Mesenteric fat pad (tissue), 1 donor: ENCODE data around the gene FHOD1. TPM values are rescaled to one million over a fixed set of nuclear protein-coding genes. Genes with fewer than 3 reads are reported as not detected.
A peak's percentile ranks its signal among the peaks of the same experiment; 100 is the strongest.

Source experiments
- DNase-seq: peaks from one replicate; pipeline ENCODE4 v3.0.0-alpha.2; 2020; ENCODE audit warnings: low spot score
- microRNA-seq: library from miRNA; unstranded; fragments of <30 nt; microRNA quantifications from one replicate; pipeline ENCODE4 v1.2.0, GENCODE V29; 2020; ENCODE audit warnings: borderline number of aligned reads
- total RNA-seq: library from RNA; stranded (reverse); fragmentation: NEBNext Ultra II Directional; extraction: Animal tissue kit (Norgen Biotek cat#: 25700); gene quantifications from one replicate; pipeline ENCODE4 v1.2.1, GENCODE V29; 2021
- donor health status: DM: yes; HTN: yes; CAD: no.

The FHOD1 gene
- total RNA-seq, 1 donor from 2014 or later = 36.6 TPM

DNA sequence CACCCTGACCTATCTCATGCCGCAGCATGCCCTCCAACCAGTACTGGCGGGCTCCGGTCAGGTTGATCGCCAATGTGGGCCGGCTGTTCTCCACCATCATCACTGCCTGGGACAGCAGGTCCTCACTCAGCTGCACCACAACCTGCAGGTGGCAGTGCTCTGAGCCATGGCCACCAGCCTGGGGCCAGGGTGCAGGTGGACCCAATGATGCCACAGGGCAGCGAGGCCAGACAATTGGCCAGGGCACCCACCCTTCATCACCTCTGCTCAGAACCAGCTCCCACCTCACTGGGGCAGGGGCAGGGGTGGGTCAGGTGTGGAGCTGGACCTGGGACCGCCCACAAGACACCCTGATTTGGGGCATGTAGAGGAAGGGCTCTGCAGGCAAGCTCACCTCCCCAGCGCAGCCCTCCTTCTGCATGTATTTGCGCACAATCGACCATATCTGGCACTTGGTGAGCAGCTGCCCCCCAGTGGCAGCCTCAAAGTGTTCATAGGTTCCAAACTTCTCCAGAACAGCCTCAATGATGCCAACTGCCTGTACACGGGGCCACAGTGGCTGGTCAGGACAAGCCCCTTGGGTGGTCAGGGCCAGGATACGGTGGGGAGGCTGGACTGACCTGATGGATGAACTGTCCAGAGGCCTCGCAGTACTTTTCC, 67.7 kb downstream of the FHOD1 start:
- DNase-seq = no peak

Small RNA genes within 50 kb of the gene (microRNA-seq; reads per million reads assigned to microRNA genes)
- gene MIR328 = 203 reads per million, percentile 58 among the genes with 10 or more reads in this experiment

Other genes with a start within 250 kb of the FHOD1 start
- gene CBFB, start 218.3 kb downstream of the FHOD1 start, total RNA-seq = 48.7 TPM
- 16.1 TPM for gene PHAF1, start 137.5 kb downstream of the FHOD1 start, total RNA-seq
- gene B3GNT9, start 96.5 kb downstream of the FHOD1 start, total RNA-seq = 14.0 TPM
- 19.7 TPM for gene TRADD, start 87.6 kb downstream of the FHOD1 start, total RNA-seq
- gene FBXL8, start 87.5 kb downstream of the FHOD1 start, total RNA-seq = 7.8 TPM
- gene HSF4, start 82.7 kb downstream of the FHOD1 start, total RNA-seq = 29.7 TPM
- gene NOL3, start 76.9 kb downstream of the FHOD1 start, total RNA-seq = 31.3 TPM
- 14.5 TPM for gene MATCAP1, start 63.5 kb downstream of the FHOD1 start, total RNA-seq
- gene EXOC3L1, start 57.3 kb downstream of the FHOD1 start, total RNA-seq = 4.1 TPM
- gene E2F4, start 55.3 kb downstream of the FHOD1 start, total RNA-seq = 68.4 TPM
- gene ELMO3, start 48.4 kb downstream of the FHOD1 start, total RNA-seq = 1.2 TPM
- gene TMEM208, start 20.4 kb downstream of the FHOD1 start, total RNA-seq = 36.5 TPM
- 0.55 TPM for gene SLC9A5, start 1.5 kb upstream of the FHOD1 start, total RNA-seq
- 4.0 TPM for gene PLEKHG4, start 32.1 kb upstream of the FHOD1 start, total RNA-seq
- not detected for gene KCTD19, start 79.3 kb upstream of the FHOD1 start, total RNA-seq
- gene LRRC36, start 79.3 kb upstream of the FHOD1 start, total RNA-seq = 0.22 TPM
- 4.8 TPM for gene TPPP3, start 146.0 kb upstream of the FHOD1 start, total RNA-seq
- 9.5 TPM for gene ZDHHC1, start 169.0 kb upstream of the FHOD1 start, total RNA-seq
- 0.71 TPM for gene HSD11B2, start 183.6 kb upstream of the FHOD1 start, total RNA-seq
- 89.5 TPM for gene ATP6V0D1, start 233.7 kb upstream of the FHOD1 start, total RNA-seq
- gene AGRP, start 236.1 kb upstream of the FHOD1 start, total RNA-seq = not detected